ENCODE measurements around the gene SLC9A7.
A peak's percentile ranks its signal among the peaks of the same experiment; 100 is the strongest.

SLC9A7 gene

DNA sequence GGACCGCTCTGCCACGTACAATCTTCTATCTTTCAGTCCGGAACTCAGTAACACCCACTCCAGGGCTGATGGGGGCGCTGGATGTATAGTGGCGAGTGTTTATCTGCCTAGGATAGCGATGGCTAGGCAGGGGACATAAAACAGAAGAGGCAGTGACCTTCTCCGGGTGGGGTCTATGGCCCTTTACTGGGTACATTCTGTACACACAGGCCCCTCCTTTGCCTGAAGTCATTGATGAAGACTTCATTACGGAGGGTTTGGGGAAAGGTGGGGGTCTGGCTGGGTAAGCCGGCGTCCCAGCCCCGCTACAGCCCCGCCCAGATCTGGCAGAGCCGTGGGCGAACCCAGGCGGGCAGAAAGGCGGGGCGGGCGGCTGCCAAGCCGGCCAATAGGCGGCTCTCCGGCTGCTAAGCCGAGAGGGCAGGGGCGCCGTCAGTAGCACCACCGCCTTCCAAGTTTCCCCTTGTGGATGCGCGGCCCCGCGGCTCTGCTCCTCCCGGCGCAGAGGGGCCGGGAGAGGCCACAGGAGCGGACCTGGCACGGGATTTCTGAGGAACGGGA, 185.5 kb downstream of the SLC9A7 start, which contains the start of gene CHST7:
TSS of gene CHST7 (plus strand) at position 435 of the 561 bp plus-strand sequence. CDS start 167 bp downstream, outside the sequence.
- peaks cover 38% of the 10 kb centered on the region for H3K4me1 ChIP-seq (ENCODE audit: control insufficient read depth, insufficient read depth, low read length)
- peaks cover 18% of the 10 kb centered on the region for H3K27me3 ChIP-seq (ENCODE audit: control insufficient read depth, insufficient read depth, low read length)
- H3K27ac ChIP-seq (ENCODE audit: low read depth, low read length): no peak within 1 kb of the TSS
- H3K9ac ChIP-seq (ENCODE audit: low read length): peak within 1 kb of the TSS; percentile 70
- H3K36me3 ChIP-seq (ENCODE audit: control insufficient read depth, insufficient read depth, low read length): peaks cover 5% of the 10 kb centered on the region; the same call in 1 of the 2 replicates
- H3K4me3 ChIP-seq (ENCODE audit: low read depth, low read length): peak within 1 kb of the TSS; percentile 72
- no peaks in the 10 kb centered on the region for H3K9me3 ChIP-seq (ENCODE audit: control insufficient read depth, insufficient read depth, low read depth, low read length)

- Histone ChIP-seq H3K27me3 (ENCODE audit: control insufficient read depth, insufficient read depth, low read length) (peaks cover 18% of the 10 kb centered on the region), H3K27ac (ENCODE audit: low read depth, low read length) (no peak overlapping the region), H3K4me3 (ENCODE audit: low read depth, low read length) (no peak overlapping the region; the same call in 1 of the 2 replicates), H3K9ac (ENCODE audit: low read length) (no peak overlapping the region), H3K36me3 (ENCODE audit: control insufficient read depth, insufficient read depth, low read length) (peaks cover 2% of the 10 kb centered on the region; the same call in 1 of the 2 replicates), H3K9me3 (ENCODE audit: control insufficient read depth, insufficient read depth, low read depth, low read length) (no peaks in the 10 kb centered on the region), H3K4me1 (ENCODE audit: control insufficient read depth, insufficient read depth, low read length) (peaks cover 36% of the 10 kb centered on the region)
Measured at GRCh38 chrX:46572340-46572936, 186.5 kb downstream of the SLC9A7 start.

DNA sequence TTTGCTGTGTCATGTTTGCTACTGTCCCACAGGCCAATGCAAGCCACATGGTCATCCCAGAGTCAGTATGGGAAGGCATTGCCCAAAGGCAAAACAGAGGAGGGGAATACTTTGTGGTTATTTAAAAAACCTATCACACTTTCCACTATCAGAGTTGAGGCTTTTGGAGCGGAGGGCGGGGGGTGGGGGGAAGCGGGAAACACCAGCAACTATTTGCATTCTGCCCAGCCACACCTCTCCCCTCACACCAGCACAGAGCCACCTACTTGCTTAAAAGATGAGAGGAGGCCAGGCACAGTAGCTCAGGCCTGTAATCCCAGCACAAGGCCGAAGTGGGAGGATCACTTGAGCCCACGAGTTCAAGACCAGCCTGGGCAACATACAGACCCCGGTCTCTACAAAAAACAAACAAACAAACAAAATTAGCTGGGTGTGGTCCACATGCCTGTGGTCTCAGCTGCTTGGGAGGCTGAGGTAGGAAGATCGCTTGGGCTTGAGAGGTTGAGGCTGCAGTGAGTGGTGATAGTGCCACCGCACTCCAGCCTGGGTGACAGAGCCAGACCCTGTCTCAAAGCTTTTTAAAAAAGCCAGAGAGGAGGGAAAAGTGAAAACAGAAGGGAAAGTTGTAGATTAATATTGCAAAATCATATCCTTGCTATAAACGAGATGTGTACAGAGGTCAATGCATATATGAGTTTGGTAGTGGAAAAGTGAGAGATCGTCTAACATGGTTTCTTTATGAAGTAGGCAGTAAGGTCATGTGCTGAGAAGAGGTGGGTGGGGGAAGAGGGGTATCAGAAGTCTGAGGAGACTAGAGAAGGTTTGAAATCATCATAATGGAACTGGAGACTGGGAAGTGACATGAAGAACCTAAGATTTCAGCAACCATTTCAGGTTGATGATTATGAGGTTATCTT, 187.2 kb downstream of the SLC9A7 start:
- Histone ChIP-seq H3K27ac (ENCODE audit: low read depth, low read length) (no peak overlapping the region), H3K9me3 (ENCODE audit: control insufficient read depth, insufficient read depth, low read depth, low read length) (no peaks in the 10 kb centered on the region), H3K27me3 (ENCODE audit: control insufficient read depth, insufficient read depth, low read length) (peaks cover 18% of the 10 kb centered on the region), H3K9ac (ENCODE audit: low read length) (peak overlapping the region; percentile 5), H3K4me1 (ENCODE audit: control insufficient read depth, insufficient read depth, low read length) (peaks cover 29% of the 10 kb centered on the region), H3K4me3 (ENCODE audit: low read depth, low read length) (no peak overlapping the region), H3K36me3 (ENCODE audit: control insufficient read depth, insufficient read depth, low read length) (no peaks in the 10 kb centered on the region)

DNA sequence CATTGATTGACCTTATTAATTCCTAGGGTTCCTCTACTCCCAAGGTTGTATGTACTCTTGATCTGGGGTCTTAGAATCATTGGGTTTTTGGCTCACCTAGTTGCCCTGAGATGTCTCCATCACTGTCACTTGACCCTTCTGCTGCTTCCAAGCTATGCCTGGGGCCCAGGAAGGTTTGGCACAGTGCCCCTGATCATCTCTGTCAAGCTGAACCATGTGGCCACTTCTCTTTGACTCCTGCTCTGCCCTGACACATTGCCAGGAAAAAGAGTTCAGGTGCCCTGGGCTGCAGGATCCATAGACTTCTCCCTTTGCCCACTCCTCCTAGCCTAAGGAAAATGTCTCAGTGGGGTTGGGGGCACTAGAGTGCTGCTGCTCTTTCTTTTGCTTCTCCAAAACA, 189.3 kb downstream of the SLC9A7 start:
- H3K27ac ChIP-seq (ENCODE audit: low read depth, low read length): no peak overlapping the region
- no peak overlapping the region for H3K4me3 ChIP-seq (ENCODE audit: low read depth, low read length)
- H3K4me1 ChIP-seq (ENCODE audit: control insufficient read depth, insufficient read depth, low read length): peaks cover 22% of the 10 kb centered on the region

GRCh38 chrX:46567388-46567787, 191.5 kb downstream of the SLC9A7 start:
- Histone ChIP-seq H3K9ac (ENCODE audit: low read length) (no peak overlapping the region), H3K9me3 (ENCODE audit: control insufficient read depth, insufficient read depth, low read depth, low read length) (no peaks in the 10 kb centered on the region), H3K4me1 (ENCODE audit: control insufficient read depth, insufficient read depth, low read length) (peaks cover 15% of the 10 kb centered on the region), H3K27me3 (ENCODE audit: control insufficient read depth, insufficient read depth, low read length) (no peaks in the 10 kb centered on the region), H3K4me3 (ENCODE audit: low read depth, low read length) (no peak overlapping the region), H3K27ac (ENCODE audit: low read depth, low read length) (no peak overlapping the region), H3K36me3 (ENCODE audit: control insufficient read depth, insufficient read depth, low read length) (no peaks in the 10 kb centered on the region)

More for the DNA sequence above, 189.3 kb downstream of the SLC9A7 start:
- Histone ChIP-seq H3K27me3 (ENCODE audit: control insufficient read depth, insufficient read depth, low read length) (peaks cover 6% of the 10 kb centered on the region), H3K36me3 (ENCODE audit: control insufficient read depth, insufficient read depth, low read length) (no peaks in the 10 kb centered on the region), H3K9me3 (ENCODE audit: control insufficient read depth, insufficient read depth, low read depth, low read length) (no peaks in the 10 kb centered on the region), H3K9ac (ENCODE audit: low read length) (no peak overlapping the region)

DNA sequence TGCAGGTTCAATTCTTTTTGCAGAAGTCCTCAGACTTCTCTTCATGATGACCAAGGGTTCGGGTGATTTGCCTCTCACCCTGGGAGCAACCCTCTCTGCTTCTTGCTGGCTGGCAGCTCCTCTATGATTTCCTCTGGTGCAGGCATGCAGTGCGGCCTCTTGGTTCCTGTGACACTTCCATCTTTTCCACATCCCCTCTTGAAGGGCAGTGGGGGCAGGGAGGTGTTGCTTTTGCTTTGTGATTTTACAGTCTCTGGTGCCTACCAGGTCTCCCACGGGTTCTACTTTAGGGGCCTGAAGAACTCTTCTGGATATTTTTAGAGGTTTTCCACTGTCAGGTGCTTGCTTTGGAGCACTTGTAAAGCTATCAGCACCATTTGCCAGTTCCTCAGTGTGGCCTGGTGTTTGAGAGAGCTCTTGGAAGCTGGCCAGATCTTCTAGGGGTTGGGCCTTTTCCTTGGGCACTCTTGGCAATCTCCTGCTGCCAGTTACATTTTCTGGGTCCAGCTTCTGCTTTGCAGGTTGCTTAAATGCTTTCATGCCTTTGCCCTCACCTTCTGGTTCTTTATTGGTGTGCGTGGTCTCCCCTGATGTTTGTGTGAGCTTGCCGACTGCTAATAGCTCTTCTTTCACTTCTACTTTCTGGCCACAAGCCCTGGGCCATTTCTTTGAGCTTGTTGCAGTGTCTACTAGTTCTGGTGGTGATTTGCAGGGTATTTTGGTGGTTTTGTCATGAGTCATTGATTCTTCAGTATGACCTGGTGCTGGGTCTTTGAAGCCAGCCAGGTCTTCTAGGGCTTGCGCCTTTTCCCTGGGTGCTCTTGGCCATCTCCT, 196.9 kb downstream of the SLC9A7 start:
- H3K27ac ChIP-seq (ENCODE audit: low read depth, low read length): no peak overlapping the region
- no peaks in the 10 kb centered on the region for H3K36me3 ChIP-seq (ENCODE audit: control insufficient read depth, insufficient read depth, low read length)
- H3K4me3 ChIP-seq (ENCODE audit: low read depth, low read length): no peak overlapping the region
- no peaks in the 10 kb centered on the region for H3K27me3 ChIP-seq (ENCODE audit: control insufficient read depth, insufficient read depth, low read length)
- H3K9me3 ChIP-seq (ENCODE audit: control insufficient read depth, insufficient read depth, low read depth, low read length): no peaks in the 10 kb centered on the region
- no peak overlapping the region for H3K9ac ChIP-seq (ENCODE audit: low read length)
- H3K4me1 ChIP-seq (ENCODE audit: control insufficient read depth, insufficient read depth, low read length): peaks cover 9% of the 10 kb centered on the region; the same call in 1 of the 2 replicates

- no peak overlapping the region for H3K4me3 ChIP-seq (ENCODE audit: low read depth, low read length)
- H3K9me3 ChIP-seq (ENCODE audit: control insufficient read depth, insufficient read depth, low read depth, low read length): no peaks in the 10 kb centered on the region
- no peak overlapping the region for H3K27ac ChIP-seq (ENCODE audit: low read depth, low read length)
- H3K27me3 ChIP-seq (ENCODE audit: control insufficient read depth, insufficient read depth, low read length): no peaks in the 10 kb centered on the region
- H3K36me3 ChIP-seq (ENCODE audit: control insufficient read depth, insufficient read depth, low read length): no peaks in the 10 kb centered on the region
- H3K9ac ChIP-seq (ENCODE audit: low read length): no peak overlapping the region
- peaks cover 12% of the 10 kb centered on the region; the same call in 1 of the 2 replicates for H3K4me1 ChIP-seq (ENCODE audit: control insufficient read depth, insufficient read depth, low read length)
Measured at GRCh38 chrX:46559062-46559461, 199.9 kb downstream of the SLC9A7 start.

- H3K27ac ChIP-seq (ENCODE audit: low read depth, low read length): no peak overlapping the region
- H3K27me3 ChIP-seq (ENCODE audit: control insufficient read depth, insufficient read depth, low read length): no peaks in the 10 kb centered on the region
- no peak overlapping the region for H3K4me3 ChIP-seq (ENCODE audit: low read depth, low read length)
- H3K4me1 ChIP-seq (ENCODE audit: control insufficient read depth, insufficient read depth, low read length): peaks cover 14% of the 10 kb centered on the region
- H3K9ac ChIP-seq (ENCODE audit: low read length): no peak overlapping the region
- H3K36me3 ChIP-seq (ENCODE audit: control insufficient read depth, insufficient read depth, low read length): no peaks in the 10 kb centered on the region
- H3K9me3 ChIP-seq (ENCODE audit: control insufficient read depth, insufficient read depth, low read depth, low read length): peaks cover 4% of the 10 kb centered on the region
Measured at GRCh38 chrX:46554942-46555341, 204.0 kb downstream of the SLC9A7 start.

GRCh38 chrX:46553935-46554334, 205.0 kb downstream of the SLC9A7 start:
- Histone ChIP-seq H3K4me1 (ENCODE audit: control insufficient read depth, insufficient read depth, low read length) (peaks cover 14% of the 10 kb centered on the region), H3K4me3 (ENCODE audit: low read depth, low read length) (no peak overlapping the region), H3K9me3 (ENCODE audit: control insufficient read depth, insufficient read depth, low read depth, low read length) (peaks cover 11% of the 10 kb centered on the region), H3K27me3 (ENCODE audit: control insufficient read depth, insufficient read depth, low read length) (no peaks in the 10 kb centered on the region), H3K36me3 (ENCODE audit: control insufficient read depth, insufficient read depth, low read length) (peaks cover 6% of the 10 kb centered on the region; the same call in 1 of the 2 replicates), H3K27ac (ENCODE audit: low read depth, low read length) (no peak overlapping the region), H3K9ac (ENCODE audit: low read length) (no peak overlapping the region)

DNA sequence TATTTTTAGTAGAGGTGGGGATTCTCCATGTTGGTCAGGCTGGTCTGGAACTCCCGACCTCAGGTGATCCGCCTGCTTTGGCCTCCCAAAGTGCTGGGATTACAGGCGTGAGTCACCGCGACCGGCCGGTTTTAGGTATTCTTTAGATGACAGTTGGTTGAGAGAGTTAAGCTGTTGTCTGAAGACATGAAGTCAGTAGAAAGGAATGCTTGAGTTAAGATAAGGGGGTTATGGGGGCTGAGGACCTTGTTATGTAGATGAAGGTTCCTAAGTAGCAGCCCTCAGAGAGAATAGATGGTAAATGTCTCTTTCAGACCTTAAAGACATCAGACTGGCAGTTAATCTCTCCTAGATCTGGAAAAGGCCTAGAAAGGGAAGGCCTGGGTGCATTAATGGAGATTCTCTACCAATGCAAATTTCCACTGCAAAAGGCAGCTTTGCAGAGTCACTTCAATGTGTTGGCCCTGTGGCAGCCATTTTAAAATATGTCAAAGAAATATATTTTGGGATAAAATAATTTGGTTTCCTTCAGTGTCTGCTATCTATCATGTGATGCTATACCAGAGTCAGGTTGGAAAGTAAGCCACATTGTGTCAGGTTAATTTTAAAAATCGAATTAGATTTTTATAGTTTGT, 207.3 kb downstream of the SLC9A7 start:
- Histone ChIP-seq H3K4me3 (ENCODE audit: low read depth, low read length) (no peak overlapping the region), H3K9me3 (ENCODE audit: control insufficient read depth, insufficient read depth, low read depth, low read length) (peaks cover 13% of the 10 kb centered on the region), H3K9ac (ENCODE audit: low read length) (peak overlapping the region; percentile 58), H3K27ac (ENCODE audit: low read depth, low read length) (peak overlapping the region; percentile 98), H3K27me3 (ENCODE audit: control insufficient read depth, insufficient read depth, low read length) (no peaks in the 10 kb centered on the region), H3K4me1 (ENCODE audit: control insufficient read depth, insufficient read depth, low read length) (peaks cover 23% of the 10 kb centered on the region), H3K36me3 (ENCODE audit: control insufficient read depth, insufficient read depth, low read length) (peaks cover 26% of the 10 kb centered on the region)
